D341Med (cell line): ENCODE data around the gene NKAIN4.
A peak's percentile ranks its signal among the peaks of the same experiment; 100 is the strongest.

ENCODE experiments used
- DNase-seq: peaks from one replicate; pipeline ENCODE4 v3.0.0; 2012; ENCODE audit warnings: low spot score

Gene NKAIN4

DNA sequence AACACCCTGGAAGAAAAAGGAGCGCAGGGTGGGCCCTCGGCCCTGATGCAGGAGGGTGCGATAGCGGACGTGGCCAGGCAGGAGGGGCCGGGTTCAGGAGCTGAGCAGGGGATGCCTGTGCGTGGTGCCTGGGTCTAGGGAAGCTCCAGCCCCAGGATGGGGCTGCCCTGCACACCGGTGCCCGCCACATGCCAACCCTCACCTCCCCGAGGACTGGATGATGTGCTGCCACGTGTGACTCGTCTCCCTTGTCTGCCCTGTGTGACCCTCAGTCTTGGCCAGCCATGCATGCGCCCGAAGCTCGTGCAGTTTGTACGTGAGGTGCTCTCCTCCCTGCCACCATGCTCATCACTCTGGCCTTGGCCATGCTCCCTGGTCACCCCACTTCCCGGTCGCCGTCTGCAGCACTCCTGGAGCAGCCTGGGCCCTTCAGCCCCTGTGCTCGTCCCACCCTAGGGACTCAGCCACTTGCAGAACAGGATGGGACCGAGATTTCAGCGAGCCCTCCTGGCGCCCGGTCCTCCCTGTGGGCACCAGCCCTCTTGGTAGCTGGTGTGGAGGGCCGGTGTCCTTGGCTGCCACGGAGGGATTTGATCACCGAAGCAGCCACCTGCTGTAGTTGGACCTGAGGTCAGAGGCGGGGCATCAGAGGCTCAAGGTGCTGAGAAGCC lies 34.5 kb upstream of the NKAIN4 start:
- no peak for DNase-seq

DNA sequence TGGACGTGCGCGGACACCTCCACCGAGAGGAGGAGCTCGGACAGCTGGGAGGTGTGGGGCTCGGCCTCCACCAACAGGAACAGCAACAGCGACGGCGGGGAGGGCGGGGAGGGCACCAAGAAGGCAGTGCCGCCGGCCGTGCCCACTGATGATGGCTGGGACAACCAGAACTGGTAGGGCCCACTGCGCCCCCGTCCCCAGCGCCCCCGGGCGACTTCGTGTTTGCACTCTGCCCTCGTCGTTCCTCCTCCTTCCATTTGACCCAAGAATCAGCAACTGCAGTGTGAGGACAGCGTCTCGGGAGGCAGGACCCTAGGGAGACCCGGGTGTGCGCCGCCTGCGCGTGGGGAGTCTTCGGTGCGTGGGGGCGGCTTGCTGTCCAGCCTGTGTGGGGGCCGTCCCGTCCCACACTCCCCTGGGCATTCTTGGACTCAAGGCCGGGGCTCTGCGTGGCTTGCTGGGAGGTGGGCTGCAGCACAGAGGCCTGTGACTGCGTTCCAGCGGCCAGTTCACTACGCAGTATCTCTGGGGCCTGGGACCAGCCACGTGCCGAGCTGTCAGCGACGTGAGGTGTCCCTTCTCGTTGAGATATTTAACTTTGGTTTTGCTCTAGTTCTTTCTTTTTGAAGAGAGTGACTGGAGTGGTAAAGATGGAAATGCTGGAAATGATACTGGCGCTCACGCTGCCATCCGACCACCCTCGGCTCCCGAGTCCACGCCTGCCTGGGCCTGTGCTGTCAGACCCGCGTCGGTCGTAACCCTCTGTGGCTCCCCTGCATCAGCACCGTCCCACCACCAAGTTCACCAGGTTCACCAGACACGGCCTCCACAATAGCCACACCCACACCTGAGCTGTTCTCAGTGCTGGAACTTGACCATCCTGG lies 33.7 kb upstream of the NKAIN4 start:
- DNase-seq: no peak

DNA sequence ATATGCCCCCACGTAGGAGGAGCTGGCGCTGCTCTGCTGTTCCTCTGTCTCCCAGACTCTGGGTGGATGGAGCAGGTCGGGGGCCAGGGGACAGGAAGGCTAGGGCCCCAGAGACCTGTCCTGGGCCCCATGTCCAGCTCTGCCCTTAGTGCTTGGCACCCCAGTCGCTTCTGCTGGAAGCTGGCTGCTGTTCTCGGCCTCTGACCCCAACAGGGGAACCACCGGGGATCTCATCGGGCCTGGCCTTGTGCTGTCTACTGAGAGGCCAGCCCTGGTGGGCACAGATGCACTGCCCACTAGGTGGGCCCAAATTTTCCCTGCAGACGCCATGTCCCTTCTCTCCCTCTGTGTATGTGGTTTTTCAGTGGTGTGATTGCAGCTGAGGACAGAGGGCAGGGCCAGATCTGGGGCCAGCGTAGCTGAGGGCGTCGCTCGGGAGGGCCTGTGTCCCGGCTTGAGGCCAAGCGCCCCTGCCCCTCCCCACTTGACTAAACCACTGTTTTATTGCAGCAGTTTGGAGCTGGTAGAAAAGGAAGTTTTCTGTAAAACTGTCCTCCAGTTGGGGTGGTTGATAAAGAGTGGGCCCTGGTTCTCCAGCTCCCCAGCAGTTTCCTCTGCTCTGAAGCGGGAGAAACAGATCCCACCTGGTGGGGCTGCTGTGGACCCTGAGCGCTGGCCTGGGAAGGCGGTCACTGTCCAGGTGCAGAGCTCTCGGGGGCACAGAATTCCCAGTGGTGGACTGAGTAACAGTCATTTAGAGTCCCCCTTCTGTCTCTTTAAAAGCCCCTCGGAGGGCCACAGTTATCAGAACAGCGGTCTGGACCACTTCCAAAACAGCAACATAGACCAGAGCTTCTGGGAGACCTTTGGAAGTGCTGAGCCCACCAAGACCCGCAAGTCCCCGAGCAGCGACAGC lies 32.8 kb upstream of the NKAIN4 start:
- no peak for DNase-seq

DNA sequence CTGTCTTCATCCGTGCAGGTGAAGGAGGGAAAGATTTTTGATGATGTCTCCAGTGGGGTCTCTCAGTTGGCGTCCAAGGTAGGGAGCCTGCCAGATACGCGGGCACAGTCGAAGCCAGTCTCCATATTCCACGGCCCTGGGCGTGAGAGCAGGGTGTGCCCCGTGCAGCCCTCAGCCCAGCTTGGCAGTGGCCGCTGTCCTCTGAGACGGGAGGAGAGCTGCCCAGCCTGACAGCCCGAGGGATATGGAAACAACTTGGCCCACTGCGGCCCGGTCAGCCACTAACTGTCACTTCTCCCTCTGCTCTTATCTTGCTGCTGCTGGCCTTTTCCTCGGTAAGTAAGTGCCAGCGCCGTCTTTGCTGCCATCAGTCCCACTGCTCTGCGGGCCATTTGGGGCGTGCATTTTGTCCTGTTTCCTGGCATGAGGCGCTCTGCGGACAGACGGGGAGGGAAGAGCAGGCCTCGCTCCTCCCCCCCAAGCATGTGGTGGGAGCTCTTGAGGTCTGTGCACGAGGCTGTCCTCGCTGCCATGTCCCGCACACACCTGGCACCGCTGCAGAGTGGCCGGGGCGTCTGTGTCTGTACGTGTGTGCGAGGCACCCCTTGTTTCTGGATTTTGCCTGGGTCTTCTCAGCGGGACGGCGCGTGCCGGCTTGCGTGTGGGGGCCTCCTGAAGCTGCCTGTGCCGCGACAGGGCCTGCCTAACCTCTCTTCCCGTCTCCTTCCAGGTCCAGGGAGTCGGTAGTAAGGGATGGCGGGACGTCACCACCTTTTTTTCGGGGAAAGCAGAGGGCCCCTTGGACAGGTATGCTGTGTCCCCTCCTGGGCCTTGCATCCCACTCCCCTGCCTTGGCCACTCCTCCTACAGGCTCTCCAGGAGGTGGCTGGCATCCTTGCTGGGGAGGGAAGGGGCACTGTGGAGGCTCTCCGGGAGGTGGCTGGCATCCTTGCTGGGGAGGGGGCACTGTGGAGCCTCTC lies 31.7 kb upstream of the NKAIN4 start:
- DNase-seq: no peak

DNA sequence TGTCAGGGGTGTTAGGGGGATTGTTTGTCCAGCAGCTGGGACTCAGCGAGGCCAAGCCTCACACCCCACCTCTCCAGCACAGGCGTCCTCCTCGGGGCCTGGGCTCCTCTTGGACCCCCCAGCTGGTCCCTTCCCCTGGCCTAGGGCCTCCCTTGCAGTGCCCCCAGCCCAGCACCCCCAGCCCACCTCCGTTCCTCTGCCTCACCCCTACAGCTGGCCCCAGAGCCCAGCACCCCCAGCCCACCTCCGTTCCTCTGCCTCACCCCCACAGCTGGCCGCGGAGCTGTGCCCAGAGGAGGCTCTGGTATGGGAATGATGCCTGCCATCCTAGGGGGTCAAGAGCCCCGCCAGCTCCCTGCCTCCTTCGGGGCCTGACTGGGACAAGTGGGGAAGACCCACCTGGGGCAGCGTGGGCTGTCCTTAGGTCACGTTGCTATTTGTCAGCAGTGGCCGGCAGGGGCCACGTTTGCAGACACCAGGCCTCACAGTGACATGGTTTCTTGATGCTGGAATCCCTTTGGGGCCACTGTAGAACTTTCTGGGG lies 30.8 kb upstream of the NKAIN4 start:
- no peak for DNase-seq

DNA sequence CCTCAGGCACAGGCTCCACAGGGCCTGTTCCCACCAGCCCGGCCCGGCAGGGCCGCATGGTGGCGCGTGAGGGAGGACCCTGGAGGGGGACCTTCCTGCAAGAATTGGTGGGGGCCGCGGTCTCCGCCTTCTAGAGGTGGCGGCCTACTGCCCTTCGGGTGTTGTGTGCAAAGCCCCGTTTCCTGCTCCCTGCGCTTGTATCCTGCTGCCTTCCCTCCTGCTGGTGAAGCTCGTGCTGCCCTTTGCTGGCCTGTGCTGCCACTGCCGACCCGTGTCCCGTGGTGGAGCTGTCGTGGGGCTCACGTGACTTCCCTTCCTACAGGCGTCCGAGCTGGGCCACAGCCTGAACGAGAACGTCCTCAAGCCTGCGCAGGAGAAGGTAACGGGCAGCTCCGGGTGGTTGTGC lies 30.3 kb upstream of the NKAIN4 start:
- no peak for DNase-seq

DNA sequence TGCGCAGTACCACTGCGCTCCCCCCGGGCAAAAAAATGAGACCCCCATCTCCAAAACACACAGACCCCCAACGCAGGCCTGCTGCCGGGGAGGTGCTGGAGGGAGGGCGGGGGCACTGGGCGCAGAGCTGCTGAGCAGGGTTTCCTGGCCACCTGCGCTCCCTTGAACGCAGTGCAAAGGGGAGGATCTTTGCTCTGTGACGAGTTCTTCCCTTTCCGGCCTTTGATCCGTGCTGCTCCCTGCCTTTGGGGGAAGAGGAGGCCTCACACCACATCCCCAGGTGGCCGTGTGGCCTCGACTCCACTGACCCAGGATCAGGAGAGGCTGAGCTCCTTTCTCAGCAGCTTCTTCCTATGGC lies 29.8 kb upstream of the NKAIN4 start:
- no peak for DNase-seq

DNA sequence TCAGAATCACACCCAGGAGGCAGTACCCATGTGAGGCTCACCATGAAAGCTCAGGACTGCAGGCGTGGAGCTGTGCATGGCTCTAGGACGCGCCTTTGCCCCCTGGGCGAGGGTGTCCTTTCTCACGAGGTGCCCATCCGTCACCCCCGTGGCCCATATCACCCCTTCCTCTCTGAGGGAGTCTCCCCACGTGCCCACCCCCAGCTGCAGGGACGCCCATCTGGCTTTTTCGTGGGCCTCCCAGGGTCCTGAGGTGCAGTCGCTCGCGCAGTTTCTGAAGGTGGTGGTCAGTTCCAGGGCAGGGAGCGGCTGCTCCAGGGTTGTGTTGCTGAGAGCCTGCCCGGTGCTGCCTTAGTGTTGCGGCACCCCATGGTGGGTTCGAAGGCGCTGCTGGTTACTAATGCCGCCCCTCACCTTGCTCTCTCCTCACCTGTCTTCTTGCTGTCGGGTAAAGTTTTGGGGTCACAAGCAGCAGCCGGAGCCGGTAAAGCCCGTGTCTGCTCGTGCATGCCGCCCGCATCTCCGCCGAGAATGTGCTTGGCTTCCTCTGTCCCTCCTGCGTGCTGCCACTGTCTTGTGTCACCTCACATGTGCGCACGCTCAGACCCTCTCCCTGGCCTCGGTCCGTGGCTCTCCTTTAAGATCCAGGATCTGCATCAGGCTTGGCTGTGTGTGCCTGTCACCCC lies 29.3 kb upstream of the NKAIN4 start:
- no peak for DNase-seq

DNA sequence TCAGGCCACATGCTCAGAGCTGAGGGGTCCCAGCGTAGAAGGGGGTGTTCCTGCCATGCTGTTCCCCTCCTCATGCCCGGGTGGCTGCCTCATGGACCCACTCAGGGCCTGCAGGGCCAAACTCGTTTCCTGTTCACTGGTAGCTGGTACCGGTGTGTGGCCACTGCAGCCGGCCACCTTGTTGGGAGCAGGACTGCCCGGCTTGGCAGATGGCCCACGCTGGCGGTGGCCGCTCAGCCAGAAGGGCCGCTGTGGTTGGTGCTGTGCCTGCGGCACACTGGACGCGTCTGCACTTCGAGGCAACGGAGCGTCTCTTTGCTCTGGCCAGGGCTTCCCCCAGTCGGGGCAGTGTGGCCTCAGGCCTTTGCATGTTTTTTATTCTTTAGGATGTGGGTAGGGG lies 28.7 kb upstream of the NKAIN4 start:
- DNase-seq: no peak

DNA sequence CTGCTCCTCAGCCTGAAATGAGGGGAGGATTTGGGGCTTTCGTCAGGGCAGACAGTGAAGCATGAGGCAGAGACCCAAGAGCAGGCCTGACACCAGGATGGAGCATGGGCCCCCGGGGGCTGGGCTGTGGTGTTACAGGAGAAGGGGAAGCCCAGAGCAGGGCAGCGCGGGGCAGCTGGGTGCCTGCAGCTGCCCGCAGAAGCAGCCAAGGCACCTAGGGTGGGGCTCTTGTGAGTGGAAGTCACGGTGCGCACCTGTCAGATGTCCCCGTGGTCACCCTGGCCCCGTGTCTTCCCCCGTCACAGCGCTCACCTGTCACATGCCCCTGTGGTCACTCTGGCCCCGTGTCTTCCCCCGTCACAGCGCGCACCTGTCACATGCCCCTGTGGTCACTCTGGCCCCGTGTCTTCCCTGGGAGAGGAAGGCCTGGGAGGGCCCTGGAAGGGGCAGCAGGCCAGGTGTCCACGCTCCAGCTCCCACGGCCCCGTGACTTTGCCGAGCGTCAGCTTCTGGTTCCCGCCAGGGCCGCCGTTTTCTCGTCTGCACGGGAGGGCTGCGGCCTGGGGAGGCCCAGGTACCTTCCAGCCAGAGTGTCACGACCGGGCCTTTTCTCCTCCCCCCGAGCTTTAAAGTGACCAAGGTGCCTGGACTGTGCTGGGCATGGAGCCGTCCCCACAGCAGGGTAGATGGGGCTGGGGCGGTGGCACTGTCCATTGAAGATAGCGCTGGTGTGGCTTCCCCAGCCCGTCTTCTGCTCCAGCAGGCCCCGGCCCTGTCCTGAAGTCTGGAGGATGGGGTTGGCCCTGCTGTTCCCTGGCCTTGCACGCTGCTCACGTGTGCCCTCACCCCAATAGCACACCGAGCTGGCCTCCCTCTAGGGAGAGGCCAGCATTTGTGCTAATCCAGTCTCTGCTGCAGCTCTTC lies 27.7 kb upstream of the NKAIN4 start:
- no peak for DNase-seq

DNA sequence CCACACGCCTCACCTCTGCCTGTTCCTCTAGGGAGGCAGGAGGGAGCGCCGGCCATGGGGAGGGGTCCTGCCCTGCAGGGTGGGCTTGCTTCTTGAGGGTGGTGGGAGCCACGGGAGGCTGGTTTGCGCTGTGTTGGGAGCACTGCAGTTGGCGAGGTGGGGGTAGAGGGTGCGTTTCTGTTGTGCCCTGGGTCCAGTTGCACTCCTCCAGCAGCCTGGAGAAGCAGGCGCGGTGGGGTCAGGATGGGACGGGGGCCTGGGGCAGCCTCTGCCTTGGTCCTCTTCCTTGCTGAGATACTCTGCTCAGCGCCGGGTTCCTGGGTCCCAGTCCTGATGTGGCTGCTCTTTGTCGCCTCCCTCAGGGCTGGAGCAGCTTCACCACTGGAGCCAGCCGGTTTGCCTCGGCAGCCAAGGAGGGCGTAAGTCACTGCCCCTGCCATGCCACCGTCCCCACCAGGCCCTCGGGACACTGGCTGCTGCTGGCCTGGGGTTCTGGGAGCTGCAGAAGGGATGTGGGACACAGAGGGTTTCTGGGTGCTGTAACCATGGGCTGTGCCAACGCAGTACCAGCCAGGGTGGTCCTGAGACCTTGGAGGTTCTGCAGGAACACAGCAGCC lies 26.8 kb upstream of the NKAIN4 start:
- DNase-seq: peak; percentile 75

DNA sequence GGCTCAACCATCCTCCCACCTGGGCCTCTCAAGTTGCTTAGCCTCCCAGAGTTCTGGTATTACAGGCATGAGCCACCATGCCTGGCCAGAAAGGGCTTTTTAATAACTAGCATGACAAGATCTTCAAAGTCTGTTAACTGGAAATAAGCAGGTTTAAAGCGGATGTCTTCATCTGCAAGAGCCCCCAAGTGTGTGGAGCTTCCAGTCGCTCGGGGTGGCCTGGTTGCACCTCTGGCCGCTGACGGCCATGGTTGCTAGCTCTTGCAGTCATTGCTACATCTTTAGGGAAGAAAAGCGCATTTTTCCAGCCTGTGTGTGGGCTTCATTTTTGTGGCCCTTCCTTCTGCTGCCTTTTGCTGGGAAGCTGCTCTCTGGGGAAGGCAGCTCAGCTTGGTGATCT lies 26.1 kb upstream of the NKAIN4 start:
- no peak for DNase-seq

DNA sequence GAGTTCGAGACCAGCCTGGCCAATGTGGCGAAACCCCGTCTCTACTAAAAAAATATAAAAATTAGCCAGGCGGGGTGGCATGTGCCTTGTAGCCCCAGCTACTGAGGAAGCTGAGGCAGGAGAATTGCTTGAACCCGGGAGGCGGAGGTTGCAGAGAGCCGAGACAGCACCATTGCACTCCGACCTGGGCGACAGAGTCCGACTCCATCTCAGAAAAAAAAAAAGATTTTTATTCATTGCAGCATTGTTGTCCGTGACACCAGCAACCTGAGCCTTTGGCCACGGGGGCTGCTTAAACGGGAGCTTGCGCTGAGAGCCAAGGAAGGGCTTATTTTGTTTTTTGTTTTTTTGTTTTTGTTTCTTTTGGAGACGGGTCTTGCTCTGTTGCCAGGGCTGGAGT lies 25.7 kb upstream of the NKAIN4 start:
- no peak for DNase-seq

DNA sequence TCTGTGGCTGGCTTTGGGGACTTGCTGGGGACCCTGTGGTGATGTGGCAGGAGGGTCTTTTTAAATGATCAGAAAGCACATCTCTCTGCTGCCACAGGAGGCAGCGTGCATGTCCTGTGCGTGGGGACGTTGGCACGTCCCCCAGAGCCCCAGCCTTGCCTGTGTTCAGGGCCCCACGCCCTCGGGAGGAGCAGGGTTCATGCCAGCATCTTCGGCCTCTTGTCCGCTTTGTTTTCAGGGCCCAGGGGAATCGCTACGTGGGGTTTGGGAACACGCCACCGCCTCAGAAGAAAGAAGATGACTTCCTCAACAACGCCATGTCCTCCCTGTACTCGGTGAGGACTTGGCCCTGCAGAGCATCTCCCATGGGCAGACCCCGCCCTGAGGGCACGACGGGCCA lies 24.4 kb upstream of the NKAIN4 start:
- no peak for DNase-seq

DNA sequence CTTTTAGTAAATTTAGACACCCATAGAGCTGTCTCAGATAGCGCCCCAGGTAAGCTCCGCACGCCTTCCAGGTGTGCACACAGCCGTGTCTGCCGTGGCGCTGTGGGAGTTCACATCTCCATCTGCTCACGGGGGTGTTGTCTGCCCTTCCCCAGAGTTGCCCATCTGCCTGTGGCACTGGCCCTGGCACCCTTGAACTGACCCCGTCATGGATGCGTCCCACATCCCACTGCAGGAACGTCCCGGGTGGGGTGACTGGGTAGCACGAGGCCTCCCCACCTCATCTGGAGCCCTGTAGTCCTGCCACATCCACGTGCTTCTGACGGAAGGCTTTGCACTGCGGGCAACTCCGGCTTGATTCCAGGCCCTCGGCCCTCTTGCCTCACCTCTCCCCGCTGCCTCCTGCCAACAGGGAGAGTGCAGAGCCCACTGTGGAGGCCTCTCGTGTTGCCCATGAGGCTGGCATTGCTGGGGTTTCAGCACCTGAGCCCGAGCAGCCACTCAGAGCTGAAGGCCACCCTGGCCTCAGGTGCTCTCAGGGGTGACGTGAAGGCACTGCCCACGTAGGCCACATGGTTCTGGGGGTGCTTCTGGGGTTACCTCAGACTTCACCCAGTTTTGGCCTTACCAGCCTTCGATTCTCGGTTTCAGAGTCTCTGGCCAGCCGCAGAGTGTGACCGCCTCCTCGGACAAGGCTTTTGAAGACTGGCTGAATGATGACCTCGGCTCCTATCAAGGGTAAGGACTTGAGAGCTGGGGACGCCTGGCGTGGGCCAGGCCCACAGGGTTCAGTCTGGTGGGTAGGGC lies 23.4 kb upstream of the NKAIN4 start:
- no peak for DNase-seq

DNA sequence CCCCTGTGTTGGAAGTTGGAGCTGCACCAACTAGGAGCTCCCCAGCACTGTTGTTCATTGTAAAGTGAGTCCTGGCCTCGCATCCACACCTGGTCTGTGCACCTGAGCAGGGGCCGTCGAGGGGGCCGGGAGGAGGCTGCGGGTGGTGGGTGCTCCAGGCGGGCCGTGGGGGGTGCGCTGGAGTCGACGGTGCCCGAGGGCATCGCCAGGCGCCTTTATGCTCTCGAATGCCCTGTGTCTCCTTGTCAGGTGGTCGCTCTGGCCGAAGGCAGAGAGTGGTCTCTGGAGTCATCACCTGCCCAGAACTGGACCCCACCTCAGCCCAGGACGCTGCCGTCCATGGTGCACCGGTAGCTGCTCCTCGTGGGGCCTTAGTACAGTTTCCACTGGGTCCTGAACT lies 22.7 kb upstream of the NKAIN4 start:
- DNase-seq: no peak

DNA sequence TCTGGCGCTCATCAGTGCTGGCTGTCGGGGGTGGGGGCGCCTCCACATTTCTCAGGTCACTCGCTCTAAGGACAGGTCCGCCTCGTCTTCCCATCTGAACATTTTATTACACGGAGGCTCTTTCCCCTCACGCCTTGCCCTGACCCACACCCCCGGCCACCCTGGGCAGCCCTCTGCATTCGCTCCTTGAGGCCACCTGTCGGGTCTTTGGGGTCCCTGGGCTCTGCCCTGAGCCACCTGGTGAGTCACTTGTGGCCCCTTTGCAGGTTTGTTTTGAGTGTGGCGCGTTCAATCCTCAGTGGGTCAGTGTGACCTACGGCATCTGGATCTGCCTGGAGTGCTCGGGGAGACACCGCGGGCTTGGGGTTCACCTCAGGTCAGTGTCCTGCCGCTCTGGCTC lies 21.6 kb upstream of the NKAIN4 start:
- DNase-seq: no peak
